Adrenal gland (tissue), 5 donors: ENCODE data around the gene NLRX1.
"Not testable (repeated sequence)": the region's sequence is repeated elsewhere in the genome, so short reads cannot be mapped to it uniquely, and the experiment has no call there.

ENCODE experiments used
- CTCF ChIP-seq, 6 experiments: fragments of 450-650 bp in 4 of 6; fragments of 200-600 bp in 2 of 6; sonication (generic) in 1 of 6; IDR thresholded peaks; 1 replicate in 5 of 6; 2 replicates in 1 of 6; pipeline versions ENCODE4 v1.5.1 to v1.8.0; 2016 to 2021; ENCODE audit warnings: antibody characterized with exemption in 6 of 6, mild to moderate bottlenecking in 2 of 6, moderate library complexity in 1 of 6
- POLR2A ChIP-seq, 2 donors: fragments of 450-650 bp; IDR thresholded peaks; one replicate each; pipeline ENCODE4 v1.6.1; 2017; ENCODE audit warnings: antibody characterized with exemption in 2 of 2, mild to moderate bottlenecking in 2 of 2, moderate library complexity in 1 of 2
- donor health status: DM: no; HTN: no; CAD: no.

- TF ChIP-seq POLR2A, CTCF (IDR thresholded peaks at IDR 0.05): not testable (repeated sequence)
Observed at GRCh38 chr11:119167077-119167458, 1.5 kb upstream of the NLRX1 start.
